Heart left ventricle (tissue), 16 donors: ENCODE measurements around the gene SORCS1. TPM values are rescaled to one million over a fixed set of nuclear protein-coding genes. Genes with fewer than 3 reads are reported as not detected.

Experiments used
- ATAC-seq, 4 donors: fragments of 200-7000 bp; cut with Tn5 transposase; one replicate each; pipeline ENCODE4 v1.9.1; 2020 to 2022; ENCODE audit warnings: moderate library complexity in 4 of 4, mild to moderate bottlenecking in 3 of 4, moderate number of reproducible peaks in 1 of 4
- DNase-seq, 5 donors: peaks; one replicate each; pipeline ENCODE4 v3.0.0-alpha.2; 2020
- H3K27ac ChIP-seq, 12 donors: fragments of 200-600 bp; sonication (generic) in 4 of 12; one replicate each; pipeline versions ENCODE4 v1.5.0 to v1.8.0; 2016 to 2022; ENCODE audit warnings: mild to moderate bottlenecking in 2 of 12
- H3K27me3 ChIP-seq, 9 donors: fragments of 200-600 bp; sonication (generic) in 2 of 9; one replicate each; pipeline versions ENCODE4 v1.5.1 to v1.8.0; 2016 to 2022; ENCODE audit warnings: mild to moderate bottlenecking in 3 of 9
- H3K36me3 ChIP-seq, 9 donors: fragments of 200-600 bp; sonication (generic) in 2 of 9; one replicate each; pipeline versions ENCODE4 v1.5.0 to v1.8.0; 2018 to 2022; ENCODE audit warnings: mild to moderate bottlenecking in 2 of 9
- H3K4me1 ChIP-seq, 12 donors: fragments of 200-600 bp; sonication (generic) in 4 of 12; one replicate each; pipeline versions ENCODE4 v1.5.0 to v1.8.0; 2016 to 2022; ENCODE audit warnings: mild to moderate bottlenecking in 3 of 12
- H3K4me3 ChIP-seq, 12 donors: fragments of 200-600 bp; sonication (generic) in 4 of 12; one replicate each; pipeline versions ENCODE4 v1.5.0 to v1.8.0; 2017 to 2022; ENCODE audit warnings: mild to moderate bottlenecking in 9 of 12, moderate library complexity in 4 of 12
- H3K9me3 ChIP-seq, 12 donors: fragments of 200-600 bp; sonication (generic) in 4 of 12; one replicate each; pipeline versions ENCODE4 v1.5.0 to v1.8.0; 2016 to 2022; ENCODE audit warnings: mild to moderate bottlenecking in 1 of 12
- POLR2A ChIP-seq, 2 donors: fragments of 450-650 bp; IDR thresholded peaks; one replicate each; pipeline ENCODE4 v1.6.1; 2017; ENCODE audit warnings: antibody characterized with exemption in 2 of 2, mild to moderate bottlenecking in 2 of 2, moderate library complexity in 2 of 2
- WGBS, 4 donors: extraction: QIAGEN DNeasy Blood & Tissue Kit in 2 of 4; methylation state at CpG; one replicate each; pipeline versions ENCODE4 v1.1.5 to v1.1.7; 2013 to 2018; 5-methylcytosine and 5-hydroxymethylcytosine counted together
- intact Hi-C, 10 donors: fragments of 100-400 bp; cut with DNase I; formaldehyde crosslinking; loops; one replicate each; pipeline versions ENCODE4 v1.11.1 to v1.14.2; 2022
- polyA plus RNA-seq, 2 donors: library from polyadenylated mRNA; stranded (reverse); fragments of 200-250 nt; gene quantifications; one replicate each; pipeline ENCODE4 v1.2.3, GENCODE V29; 2013
- total RNA-seq, 9 donors: library from RNA; depleted of rRNA in 2 of 9; stranded (reverse); fragments of >200 nt in 2 of 9; fragmentation: NEBNext Ultra II Directional in 3 of 9; extraction: Animal tissue kit (Norgen Biotek cat#: 25700) in 3 of 9; gene quantifications; one replicate each; pipeline versions ENCODE4 v1.1.0 to v1.2.4, GENCODE V29; 2016 to 2023
- TF ChIP-seq, protein P1 (sequence below), 12 donors: fragments of 200-600 bp; sonication (generic) in 4 of 12; IDR thresholded peaks; one replicate each; pipeline versions ENCODE4 v1.5.0 to v1.8.0; 2018 to 2022; ENCODE audit warnings: antibody characterized with exemption in 12 of 12, mild to moderate bottlenecking in 5 of 12
- donor health status: ischemic (EF 13 %, LVEDD 7.1; RV severe dilation, severe dysfunction).
- donor health status: healthy with polysubstance abuse.
- donor health status: DM: no; HTN: yes; CAD: no.
- donor health status: DM: no; HTN: no; CAD: no.
- donor health status: ischemic (EF 25% LVEDD 6.9; RV normal size, moderate dysfunction).
- donor health status: ischemic (EF 25% LVEDD 5.7; RV mildly dilated, moderate dysfunction).
- donor health status: healthy.
- donor health status: DM: yes; HTN: yes; CAD: no.
- donor health status: ischemic (EF 35%, LVEDD 5.7; RV mildly dilated, moderate dysfunction).
- donor health status: nonischemic (EF 11% LVEDD 7.7; RV severe dilation, severe dysfunction).
- donor health status: DM: yes; HTN: yes; CAD: no.
- donor health status: PGD.
- donor health status: ischemic (EF 29% LVEDD 5.4; RV normal size, mild dysfunction).
- donor health status: nonischemic (EF 23%, LVEDD 6.1; RV moderate dilation, normal function).

The SORCS1 gene
- total and polyA plus RNA-seq, 11 donors = 0.23 to 5.7 (median 1.1) TPM

DNA sequence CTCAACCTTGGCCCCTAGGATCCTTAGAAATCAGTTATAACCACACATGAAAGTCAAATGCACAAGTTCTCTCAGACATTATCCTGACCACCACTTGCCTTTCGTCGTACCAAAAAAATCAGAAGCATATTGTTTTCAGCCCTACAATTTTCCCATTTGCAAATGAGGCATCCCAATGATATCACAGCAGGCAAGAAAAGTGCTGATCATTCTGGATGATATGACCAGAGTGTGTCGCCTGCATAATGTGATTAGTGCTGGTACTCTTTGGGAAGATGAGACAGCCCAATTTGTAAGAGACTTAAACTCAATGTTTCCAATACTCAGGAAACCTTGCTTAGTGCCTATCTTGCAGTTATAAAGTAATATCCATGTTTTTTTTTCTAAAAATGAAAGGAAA is 168.0 kb downstream of the SORCS1 start:
- no peaks in the 10 kb centered on the region for H3K36me3 ChIP-seq
- ATAC-seq = no peak
- H3K9me3 ChIP-seq = no peaks in the 10 kb centered on the region
- H3K27me3 ChIP-seq = no peaks in the 10 kb centered on the region
- H3K27ac ChIP-seq = no peak overlapping the region
- H3K4me1 ChIP-seq = peaks cover 0 to 23% (median 0%) of the 10 kb centered on the region in 12 donors
- intact Hi-C loops = no loop called here
- DNase-seq = no peak
- H3K4me3 ChIP-seq = no peak overlapping the region
- TF ChIP-seq POLR2A (IDR thresholded peaks at IDR 0.05) = no peak
- TF ChIP-seq, protein P1, sequence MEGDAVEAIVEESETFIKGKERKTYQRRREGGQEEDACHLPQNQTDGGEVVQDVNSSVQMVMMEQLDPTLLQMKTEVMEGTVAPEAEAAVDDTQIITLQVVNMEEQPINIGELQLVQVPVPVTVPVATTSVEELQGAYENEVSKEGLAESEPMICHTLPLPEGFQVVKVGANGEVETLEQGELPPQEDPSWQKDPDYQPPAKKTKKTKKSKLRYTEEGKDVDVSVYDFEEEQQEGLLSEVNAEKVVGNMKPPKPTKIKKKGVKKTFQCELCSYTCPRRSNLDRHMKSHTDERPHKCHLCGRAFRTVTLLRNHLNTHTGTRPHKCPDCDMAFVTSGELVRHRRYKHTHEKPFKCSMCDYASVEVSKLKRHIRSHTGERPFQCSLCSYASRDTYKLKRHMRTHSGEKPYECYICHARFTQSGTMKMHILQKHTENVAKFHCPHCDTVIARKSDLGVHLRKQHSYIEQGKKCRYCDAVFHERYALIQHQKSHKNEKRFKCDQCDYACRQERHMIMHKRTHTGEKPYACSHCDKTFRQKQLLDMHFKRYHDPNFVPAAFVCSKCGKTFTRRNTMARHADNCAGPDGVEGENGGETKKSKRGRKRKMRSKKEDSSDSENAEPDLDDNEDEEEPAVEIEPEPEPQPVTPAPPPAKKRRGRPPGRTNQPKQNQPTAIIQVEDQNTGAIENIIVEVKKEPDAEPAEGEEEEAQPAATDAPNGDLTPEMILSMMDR (IDR thresholded peaks at IDR 0.05) = no peak
- 80 to 85% (median 82%) methylated on average over 3 of the region's 3 CpGs for WGBS, 4 donors

DNA sequence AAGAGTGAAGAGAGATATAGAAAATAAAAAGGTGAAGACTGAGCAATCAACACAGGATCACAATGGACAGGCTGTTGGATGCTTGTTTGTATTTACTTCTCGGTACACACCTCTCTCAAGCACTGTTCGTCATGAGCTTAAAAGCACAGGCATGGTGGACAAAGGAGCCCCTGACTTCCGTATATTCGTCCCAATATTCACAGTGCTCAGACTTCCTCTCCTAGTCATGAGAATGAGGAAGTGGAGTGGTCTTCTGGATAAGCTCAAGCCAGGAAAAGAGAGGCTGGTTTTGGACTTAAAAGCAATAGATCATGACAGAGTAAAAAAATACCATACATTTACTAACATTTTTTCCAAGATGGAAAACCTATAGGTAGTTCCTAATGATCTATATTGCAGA is 172.5 kb downstream of the SORCS1 start:
- peak overlapping the region in 1 of 12 donors; percentile 1 for H3K27ac ChIP-seq
- no peak overlapping the region for H3K4me3 ChIP-seq
- intact Hi-C loops = no loop called here
- TF ChIP-seq, protein P1 (IDR thresholded peaks at IDR 0.05) = no peak
- TF ChIP-seq POLR2A (IDR thresholded peaks at IDR 0.05) = no peak
- no peaks in the 10 kb centered on the region for H3K9me3 ChIP-seq
- DNase-seq = no peak
- no peaks in the 10 kb centered on the region for H3K27me3 ChIP-seq
- ATAC-seq = peak in 1 of 4 donors; percentile 39
- 63 to 76% (median 71%) methylated on average over 4 of the region's 4 CpGs for WGBS, 4 donors
- no peaks in the 10 kb centered on the region for H3K36me3 ChIP-seq
- peaks cover 0 to under 1% (median 0%) of the 10 kb centered on the region in 12 donors for H3K4me1 ChIP-seq

DNA sequence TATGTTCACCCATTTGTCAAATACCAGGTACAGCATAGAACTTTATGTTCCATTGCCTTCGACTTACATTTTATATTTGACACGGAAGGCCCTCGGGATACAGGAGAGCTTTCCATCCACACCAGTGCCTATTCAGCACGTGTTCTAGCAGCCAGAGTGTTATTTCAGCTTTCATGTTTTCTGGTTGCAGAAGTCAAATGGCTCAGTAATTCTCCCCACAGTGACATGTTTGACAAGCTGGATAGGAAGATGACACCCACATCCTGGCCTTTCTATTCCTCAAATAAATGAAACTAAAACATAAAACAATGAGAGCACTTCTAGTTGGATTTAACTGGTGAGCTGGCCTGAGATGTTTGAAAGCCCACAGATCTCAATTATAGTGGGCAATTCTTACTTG is 173.4 kb downstream of the SORCS1 start:
- no peak for DNase-seq

DNA sequence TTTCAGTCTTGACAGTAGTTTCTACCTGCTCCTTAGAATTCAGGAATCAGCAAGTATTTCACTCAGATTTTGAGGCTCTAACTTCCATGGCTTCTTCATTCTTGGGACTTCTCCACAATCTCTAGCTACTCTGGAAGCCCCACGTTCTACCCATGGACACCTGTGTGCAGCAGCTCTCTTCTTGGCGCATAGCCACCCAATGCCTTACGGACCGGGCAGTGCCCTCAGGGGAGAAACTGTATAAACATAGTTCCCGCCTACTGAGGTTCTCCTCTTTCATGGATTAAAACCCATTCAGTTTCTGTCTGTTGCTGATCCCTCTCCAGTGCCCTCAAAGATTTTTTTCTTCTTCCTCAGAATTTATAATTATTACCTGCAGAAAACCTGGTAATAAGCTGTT is 177.1 kb downstream of the SORCS1 start:
- Histone ChIP-seq H3K27me3 (no peaks in the 10 kb centered on the region), H3K9me3 (no peaks in the 10 kb centered on the region), H3K4me1 (no peaks in the 10 kb centered on the region), H3K4me3 (no peak overlapping the region), H3K27ac (no peak overlapping the region), H3K36me3 (no peaks in the 10 kb centered on the region)
- WGBS, 4 donors = 68 to 83% (median 76%) methylated on average over 5 of the region's 5 CpGs
- DNase-seq (no peak), ATAC-seq (no peak)
- intact Hi-C loops = no loop called here
- TF ChIP-seq POLR2A (IDR thresholded peaks at IDR 0.05) = no peak
- TF ChIP-seq, protein P1 (IDR thresholded peaks at IDR 0.05) = no peak

More for the DNA sequence above, 173.4 kb downstream of the SORCS1 start:
- no peak overlapping the region for H3K4me3 ChIP-seq
- intact Hi-C loops = no loop called here
- no peak for ATAC-seq
- TF ChIP-seq POLR2A (IDR thresholded peaks at IDR 0.05) = no peak
- TF ChIP-seq, protein P1 (IDR thresholded peaks at IDR 0.05) = no peak
- no peaks in the 10 kb centered on the region for H3K27me3 ChIP-seq
- no peaks in the 10 kb centered on the region for H3K9me3 ChIP-seq
- H3K27ac ChIP-seq = no peak overlapping the region
- H3K4me1 ChIP-seq = no peaks in the 10 kb centered on the region
- WGBS, 4 donors = 80 to 87% (median 82%) methylated on average over 4 of the region's 4 CpGs
- no peaks in the 10 kb centered on the region for H3K36me3 ChIP-seq
